HEK293 (cell line): Measurements from ENCODE around the gene HNRNPUL2.

Experiments
- CTCF ChIP-seq: fragments of 450-650 bp; formaldehyde crosslinking; IDR thresholded peaks from 2 replicates; pipeline ENCODE4 v1.5.1; 2016; ENCODE audit warnings: missing biosample characterization, missing genetic modification characterization
- ELK4 ChIP-seq: IDR thresholded peaks from 2 replicates; pipeline ENCODE4 v1.6.1; 2011; ENCODE audit warnings: mild to moderate bottlenecking, low read depth, low read length, borderline replicate concordance
- PATZ1 ChIP-seq: fragments of 450-650 bp; formaldehyde crosslinking; IDR thresholded peaks from 2 replicates; pipeline ENCODE4 v1.5.1; 2016; ENCODE audit warnings: missing biosample characterization, missing genetic modification characterization
- ZBTB49 ChIP-seq: fragments of 450-650 bp; formaldehyde crosslinking; IDR thresholded peaks from 2 replicates; pipeline ENCODE4 v1.5.1; 2016; ENCODE audit warnings: missing biosample characterization, missing genetic modification characterization, low read depth
- ZNF174 ChIP-seq: fragments of 450-650 bp; formaldehyde crosslinking; IDR thresholded peaks from 2 replicates; pipeline ENCODE4 v1.5.0; 2017; ENCODE audit warnings: missing biosample characterization, mild to moderate bottlenecking, missing genetic modification characterization
- ZNF280D ChIP-seq: fragments of 450-650 bp; formaldehyde crosslinking; IDR thresholded peaks from 2 replicates; pipeline ENCODE4 v1.5.1; 2016; ENCODE audit warnings: missing biosample characterization, missing genetic modification characterization
- ZNF354C ChIP-seq: fragments of 450-650 bp; formaldehyde crosslinking; IDR thresholded peaks from 2 replicates; pipeline ENCODE4 v1.5.1; 2016; ENCODE audit warnings: missing biosample characterization, missing genetic modification characterization, low read depth, borderline replicate concordance
- ZNF558 ChIP-seq: fragments of 450-650 bp; formaldehyde crosslinking; IDR thresholded peaks from 2 replicates; pipeline ENCODE4 v1.5.1; 2016; ENCODE audit warnings: missing biosample characterization, missing genetic modification characterization

GRCh38 chr11:62724171-62724570, 3.1 kb downstream of the HNRNPUL2 start:
- no peak for TF ChIP-seq ZNF174 (tag by site-specific recombination)
- TF ChIP-seq CTCF (tag by site-specific recombination) = no peak
- no peak for TF ChIP-seq ELK4
- TF ChIP-seq ZNF354C (tag by site-specific recombination) = no peak
- no peak for TF ChIP-seq ZNF558 (tag by site-specific recombination)
- no peak for TF ChIP-seq ZNF280D (tag by site-specific recombination)
- TF ChIP-seq ZBTB49 (tag by site-specific recombination) = no peak
- TF ChIP-seq PATZ1 = no peak
